Gastroesophageal sphincter (tissue), 4 donors: Measurements from ENCODE around the gene C14orf132. TPM values are rescaled to one million over a fixed set of nuclear protein-coding genes. Genes with fewer than 3 reads are reported as not detected.

Experiments
- ATAC-seq: fragments of 150-250 bp; one replicate; pipeline ENCODE4 v1.9.1; 2016; ENCODE audit warnings: mild to moderate bottlenecking, moderate library complexity
- H3K27ac ChIP-seq, 4 donors: fragments of 200-600 bp; sonication (generic) in 3 of 4; 1 replicate in 3 of 4; 2 replicates in 1 of 4; pipeline ENCODE4 v1.5.1; 2016 to 2019
- H3K27me3 ChIP-seq: fragments of 200-600 bp; sonication (generic); one replicate; pipeline ENCODE4 v1.5.1; 2019
- H3K36me3 ChIP-seq, 2 donors: fragments of 200-600 bp; sonication (generic); one replicate each; pipeline ENCODE4 v1.5.1; 2019; ENCODE audit warnings: control low read depth in 1 of 2
- H3K4me1 ChIP-seq, 3 donors: fragments of 200-600 bp; sonication (generic); 1 replicate in 2 of 3; 2 replicates in 1 of 3; pipeline ENCODE4 v1.5.1; 2016 to 2019; ENCODE audit warnings: control low read depth in 2 of 3
- H3K4me3 ChIP-seq, 2 donors: fragments of 200-600 bp; sonication (generic); one replicate each; pipeline ENCODE4 v1.5.1; 2019; ENCODE audit warnings: mild to moderate bottlenecking in 1 of 2, moderate library complexity in 1 of 2
- H3K9me3 ChIP-seq, 3 donors: fragments of 200-600 bp; sonication (generic); one replicate each; pipeline ENCODE4 v1.5.1; 2017 to 2019; ENCODE audit warnings: control low read depth in 2 of 3
- CTCF ChIP-seq, 4 experiments: fragments of 200-600 bp in 2 of 4; fragments of 450-650 bp in 2 of 4; sonication (generic) in 1 of 4; IDR thresholded peaks; one replicate each; pipeline ENCODE4 v1.5.1; 2017 to 2019; ENCODE audit warnings: antibody characterized with exemption in 4 of 4, mild to moderate bottlenecking in 2 of 4, moderate library complexity in 2 of 4
- EP300 ChIP-seq: sonication (generic); formaldehyde crosslinking; IDR thresholded peaks from one replicate; pipeline ENCODE4 v1.6.1; 2017; ENCODE audit warnings: antibody characterized with exemption, mild to moderate bottlenecking
- POLR2A ChIP-seq, 2 donors: fragments of 450-650 bp; IDR thresholded peaks; one replicate each; pipeline ENCODE4 v1.6.1; 2017; ENCODE audit warnings: antibody characterized with exemption in 2 of 2, mild to moderate bottlenecking in 2 of 2, moderate library complexity in 1 of 2
- POLR2AphosphoS5 ChIP-seq: sonication (generic); formaldehyde crosslinking; IDR thresholded peaks from one replicate; pipeline ENCODE4 v1.6.1; 2017; ENCODE audit warnings: antibody characterized with exemption
- WGBS, 2 donors: methylation state at CpG; one replicate each; pipeline ENCODE4 v1.1.5; 2018; ENCODE audit warnings: low coverage in 1 of 2; 5-methylcytosine and 5-hydroxymethylcytosine counted together
- total RNA-seq, 4 donors: library from RNA; depleted of rRNA; stranded (reverse); fragments of >200 nt; gene quantifications; one replicate each; pipeline ENCODE4 v1.1.0, GENCODE V29; 2016

Gene C14orf132
- total RNA-seq, 4 donors from 2014 or later, result 52.0 to 135 (median 74.6) TPM

- H3K4me1 ChIP-seq, result peaks cover 0 to 12% (median 3%) of the 10 kb centered on the region in 3 donors
- no peak overlapping the region for H3K27ac ChIP-seq
- H3K9me3 ChIP-seq, result no peaks in the 10 kb centered on the region
- no peaks in the 10 kb centered on the region for H3K27me3 ChIP-seq
- no peak overlapping the region for H3K4me3 ChIP-seq
- WGBS, 2 donors, result 43 to 65% methylated on average over 2 to 10 of the region's 11 CpGs
- H3K36me3 ChIP-seq, result peaks cover 0 to 7% of the 10 kb centered on the region in 2 donors
- no peak for ATAC-seq
- TF ChIP-seq EP300 (no peak), POLR2AphosphoS5 (no peak), POLR2A (IDR thresholded peaks at IDR 0.05) (no peak), CTCF (IDR thresholded peaks at IDR 0.05) (no peak)
These were observed 26.7 kb downstream of the C14orf132 start for GRCh38 chr14:96065661-96066459.

- Histone ChIP-seq H3K27me3 (no peaks in the 10 kb centered on the region), H3K27ac (no peak overlapping the region), H3K4me1 (peaks cover 0 to 5% (median 3%) of the 10 kb centered on the region in 3 donors), H3K36me3 (peaks cover 0 to 18% of the 10 kb centered on the region in 2 donors), H3K4me3 (no peak overlapping the region), H3K9me3 (no peaks in the 10 kb centered on the region)
- TF ChIP-seq POLR2A (IDR thresholded peaks at IDR 0.05), result no peak
- TF ChIP-seq EP300, result no peak
- TF ChIP-seq CTCF (IDR thresholded peaks at IDR 0.05), result no peak
- no peak for TF ChIP-seq POLR2AphosphoS5
- no peak for ATAC-seq
- WGBS, 2 donors, result 100% methylated on average over 2 of the region's 5 CpGs; no CpG with 5 or more reads in 1 of the 2 donors
These were observed 27.8 kb downstream of the C14orf132 start for GRCh38 chr14:96066976-96067375.

GRCh38 chr14:96067985-96068930 is 29.1 kb downstream of the C14orf132 start:
- no peak for ATAC-seq
- 79 to 82% methylated on average over 11 to 16 of the region's 19 CpGs for WGBS, 2 donors
- H3K4me1 ChIP-seq, result peaks cover 0 to 5% (median 3%) of the 10 kb centered on the region in 3 donors
- peaks cover 0 to 20% of the 10 kb centered on the region in 2 donors for H3K36me3 ChIP-seq
- TF ChIP-seq POLR2A (IDR thresholded peaks at IDR 0.05) (no peak), EP300 (no peak)
- no peaks in the 10 kb centered on the region for H3K27me3 ChIP-seq
- H3K27ac ChIP-seq, result no peak overlapping the region
- H3K9me3 ChIP-seq, result no peaks in the 10 kb centered on the region
- H3K4me3 ChIP-seq, result no peak overlapping the region

GRCh38 chr14:96069421-96069820 is 30.3 kb downstream of the C14orf132 start:
- WGBS, 2 donors, result no CpG with 5 or more reads among the region's 1 CpG
- Histone ChIP-seq H3K27me3 (no peaks in the 10 kb centered on the region), H3K27ac (no peak overlapping the region), H3K36me3 (peaks cover 0 to 20% of the 10 kb centered on the region in 2 donors), H3K4me1 (peaks cover 0 to 5% (median 3%) of the 10 kb centered on the region in 3 donors), H3K9me3 (no peaks in the 10 kb centered on the region), H3K4me3 (no peak overlapping the region)
- no peak for ATAC-seq
- TF ChIP-seq CTCF (IDR thresholded peaks at IDR 0.05) (no peak), EP300 (no peak), POLR2A (IDR thresholded peaks at IDR 0.05) (no peak), POLR2AphosphoS5 (no peak)

- H3K9me3 ChIP-seq, result no peaks in the 10 kb centered on the region
- no peak for ATAC-seq
- peaks cover 0 to 20% of the 10 kb centered on the region in 2 donors for H3K36me3 ChIP-seq
- no peaks in the 10 kb centered on the region for H3K4me1 ChIP-seq
- no peak for TF ChIP-seq EP300
- TF ChIP-seq CTCF (IDR thresholded peaks at IDR 0.05), result no peak
- TF ChIP-seq POLR2A (IDR thresholded peaks at IDR 0.05), result no peak
- no peak for TF ChIP-seq POLR2AphosphoS5
- no peaks in the 10 kb centered on the region for H3K27me3 ChIP-seq
- 83% methylated on average over 1 of the region's 4 CpGs for whole genome bisulfite sequencing, 2 donors
- no peak overlapping the region for H3K27ac ChIP-seq
- H3K4me3 ChIP-seq, result no peak overlapping the region
These were observed 32.4 kb downstream of the C14orf132 start for GRCh38 chr14:96071561-96071960.
